ENCODE measurements around the gene IGSF21. TPM values are rescaled to one million over a fixed set of nuclear protein-coding genes. Genes with fewer than 3 reads are reported as not detected.

The IGSF21 gene
- total and polyA plus RNA-seq, 2 of the 8 experiments (the other 6 are each of a cell fraction or from before 2014, with no cell fraction given), result 22.5 to 28.5 TPM

GRCh38 chr1:18200918-18201317 lies 93.3 kb downstream of the IGSF21 start:
- H3K79me1 ChIP-seq (ENCODE audit: low read depth, low read length), result no peaks in the 10 kb centered on the region; the same call in 1 of the 2 replicates
- no peak overlapping the region for H4K8ac ChIP-seq (ENCODE audit: extremely low read depth, insufficient read depth, low read length)
- H4K5ac ChIP-seq (ENCODE audit: insufficient read length, low read depth, low read length), result no peak overlapping the region
- no peaks in the 10 kb centered on the region for H3K79me2 ChIP-seq (ENCODE audit: control insufficient read depth in 1 of 2, insufficient read depth in 2 of 2, low read length in 2 of 2)
- H3K56ac ChIP-seq (replicated peaks; ENCODE audit: insufficient read length, low read depth, low read length), result no peak overlapping the region
- no peaks in the 10 kb centered on the region for H3K27me3 ChIP-seq (replicated peaks in 1 of 4; ENCODE audit: control insufficient read depth in 3 of 4, extremely low read depth in 1 of 4, insufficient read depth in 3 of 4, low read length in 3 of 4)
- POLR2A ChIA-PET (ENCODE audit: partially characterized antibody), result no interaction called here
- DNase-seq (ENCODE audit: low read depth in 1 of 2, low spot score in 2 of 2) (no peak), FAIRE-seq (no peak)
- no peak overlapping the region for H4K91ac ChIP-seq (replicated peaks; ENCODE audit: insufficient read length, low read length)
- H4K20me1 ChIP-seq (replicated peaks in 1 of 2; ENCODE audit: control insufficient read depth in 1 of 2, insufficient read depth in 2 of 2, low read length in 2 of 2), result no peaks in the 10 kb centered on the region
- H2AFZ ChIP-seq (ENCODE audit: low read length), result no peak overlapping the region
- H3K36me3 ChIP-seq (ENCODE audit: control insufficient read depth in 2 of 4, insufficient read depth in 4 of 4, low read length in 3 of 4), result no peaks in the 10 kb centered on the region
- peak overlapping the region; percentile 46; the same call in 1 of the 2 replicates for H2BK12ac ChIP-seq (ENCODE audit: low read depth, low read length)
- no peak overlapping the region for H2BK15ac ChIP-seq (ENCODE audit: low read length)
- 74% methylated on average over 6 of the region's 6 CpGs; no CpG with 5 or more reads in 1 of the 2 experiments for WGBS, 2 experiments (ENCODE audit: extremely low coverage in 1 of 2, insufficient coverage in 1 of 2, insufficient read length in 1 of 2, insufficient replicate concordance in 2 of 2, low coverage in 1 of 2, low lambda C conversion rate in 2 of 2, missing lambda C conversion rate in 1 of 2)
- no peak overlapping the region for H2BK5ac ChIP-seq (ENCODE audit: low read depth, low read length)
- H3K14ac ChIP-seq (ENCODE audit: insufficient read length), result no peak overlapping the region
- H3K18ac ChIP-seq (ENCODE audit: extremely low read depth, low read length), result no peak overlapping the region
- no peak overlapping the region for H3K27ac ChIP-seq (ENCODE audit: low read depth, low read length)
- H3K9me3 ChIP-seq (ENCODE audit: insufficient read depth in 2 of 2, low read depth in 1 of 2, low read length in 1 of 2), result no peaks in the 10 kb centered on the region
- H3K4me2 ChIP-seq (ENCODE audit: insufficient read depth in 1 of 2, low read depth in 2 of 2, low read length in 2 of 2), result no peak overlapping the region
- H3K4me3 ChIP-seq (ENCODE audit: extremely low read depth in 1 of 4, insufficient read depth in 2 of 4, low read depth in 3 of 4, low read length in 4 of 4), result no peak overlapping the region
- H2BK120ac ChIP-seq (replicated peaks; ENCODE audit: low read depth, low read length), result no peak overlapping the region
- H3K23me2 ChIP-seq (ENCODE audit: low read depth, low read length), result no peaks in the 10 kb centered on the region
- H3K4ac ChIP-seq (replicated peaks; ENCODE audit: insufficient read length, low read depth, low read length), result no peak overlapping the region
- no peak overlapping the region for H2BK20ac ChIP-seq (ENCODE audit: low read length)
- H2AK5ac ChIP-seq (ENCODE audit: low read depth, low read length), result no peak overlapping the region
- no peak for TF ChIP-seq JUN (IDR thresholded peaks at IDR 0.05; ENCODE audit: low read depth, low read length)
- no peak for TF ChIP-seq PHF8 (conservative IDR thresholded peaks at IDR 0.05; ENCODE audit: low read depth, low read length)
- H3K4me1 ChIP-seq (replicated peaks in 1 of 4; ENCODE audit: control insufficient read depth in 3 of 4, insufficient read depth in 4 of 4, low read length in 3 of 4), result peaks cover 8 to 15% (median 10%) of the 10 kb centered on the region in 4 experiments
- no peak overlapping the region for H3K23ac ChIP-seq (ENCODE audit: insufficient read length)
- H3K9ac ChIP-seq (replicated peaks in 1 of 4; ENCODE audit: extremely low read depth in 1 of 4, low read depth in 3 of 4, low read length in 3 of 4), result no peak overlapping the region
- CTCF ChIA-PET (ENCODE audit: partially characterized antibody), result interaction anchor here (0.6 to 3.6 kb wide), 35 partner anchors 10 to 539 kb away, joined by 3 to 26 read pairs (median 4); no protein-coding TSS in a partner anchor
